Mesenchymal stem cell (in vitro differentiated cells and primary cell): Measurements from ENCODE around the gene ZNF511.

Experiments used
- DNase-seq: peaks from one replicate; pipeline ENCODE4 v3.0.0-alpha.2; 2013
- H2AFZ ChIP-seq: one replicate; pipeline ENCODE4 v1.6.1; 2013; ENCODE audit warnings: low read depth, mild to moderate bottlenecking, control low read depth, inconsistent platforms, low read length, moderate library complexity
- H2AK5ac ChIP-seq: 2 replicates; pipeline ENCODE4 v1.6.1; 2013; ENCODE audit warnings: low read length, moderate library complexity, mild to moderate bottlenecking, inconsistent platforms; ENCODE audit not compliant: severe bottlenecking
- H2BK120ac ChIP-seq: one replicate; pipeline ENCODE4 v1.6.1; 2013; ENCODE audit warnings: low read depth, mild to moderate bottlenecking, inconsistent platforms, low read length, moderate library complexity
- H2BK12ac ChIP-seq, 2 experiments: one replicate each; pipeline ENCODE4 v1.6.1; 2013; ENCODE audit warnings: inconsistent platforms in 2 of 2, low read length in 2 of 2, mild to moderate bottlenecking in 2 of 2, moderate library complexity in 2 of 2, control low read depth in 1 of 2
- H2BK15ac ChIP-seq: one replicate; pipeline ENCODE4 v1.6.1; 2013; ENCODE audit warnings: mild to moderate bottlenecking, low read depth, inconsistent platforms; ENCODE audit not compliant: poor library complexity, severe bottlenecking
- H2BK5ac ChIP-seq: 2 replicates; pipeline ENCODE4 v1.6.1; 2013; ENCODE audit warnings: low read depth, mild to moderate bottlenecking, low read length, control low read depth, inconsistent platforms; ENCODE audit not compliant: poor library complexity, severe bottlenecking
- H3K14ac ChIP-seq, 2 experiments: one replicate each; pipeline ENCODE4 v1.6.1; 2013; ENCODE audit warnings: inconsistent platforms in 2 of 2, low read length in 2 of 2, control low read depth in 1 of 2, mild to moderate bottlenecking in 1 of 2, moderate library complexity in 1 of 2
- H3K18ac ChIP-seq, 2 experiments: one replicate each; pipeline ENCODE4 v1.6.1; 2013; ENCODE audit warnings: inconsistent platforms in 2 of 2, low read length in 2 of 2, control low read depth in 1 of 2, low read depth in 1 of 2, mild to moderate bottlenecking in 1 of 2
- H3K23ac ChIP-seq, 2 experiments: one replicate each; pipeline ENCODE4 v1.6.1; 2013; ENCODE audit warnings: inconsistent platforms in 2 of 2, low read length in 2 of 2, mild to moderate bottlenecking in 2 of 2, moderate library complexity in 2 of 2, control low read depth in 1 of 2
- H3K27ac ChIP-seq: 2 replicates; pipeline ENCODE4 v1.5.1; 2013; ENCODE audit warnings: mild to moderate bottlenecking, moderate library complexity, low read length, control low read depth, inconsistent platforms; ENCODE audit not compliant: poor library complexity, severe bottlenecking
- H3K27me3 ChIP-seq, 2 experiments: 2 replicates each; pipeline versions ENCODE4 v1.6.1 to v1.7.0; 2013; ENCODE audit warnings: low read length in 2 of 2, mild to moderate bottlenecking in 2 of 2, moderate library complexity in 2 of 2, control low read depth in 1 of 2, inconsistent platforms in 1 of 2; ENCODE audit not compliant: control insufficient read depth in 1 of 2, insufficient read depth in 1 of 2
- H3K36me3 ChIP-seq, 2 experiments: 2 replicates each; pipeline versions ENCODE4 v1.6.1 to v1.7.0; 2013; ENCODE audit warnings: low read length in 2 of 2, control low read depth in 1 of 2, inconsistent platforms in 1 of 2, low read depth in 1 of 2, mild to moderate bottlenecking in 1 of 2; ENCODE audit not compliant: insufficient read depth in 2 of 2, control insufficient read depth in 1 of 2
- H3K4ac ChIP-seq, 2 experiments: one replicate each; pipeline ENCODE4 v1.6.1; 2013; ENCODE audit warnings: inconsistent platforms in 2 of 2, low read length in 2 of 2, mild to moderate bottlenecking in 2 of 2, moderate library complexity in 2 of 2, control low read depth in 1 of 2, low read depth in 1 of 2
- H3K4me1 ChIP-seq: 2 replicates; pipeline ENCODE4 v1.6.1; 2013; ENCODE audit warnings: low read depth, low read length, control low read depth; ENCODE audit not compliant: control insufficient read depth, insufficient read depth
- H3K4me2 ChIP-seq: 2 replicates; pipeline ENCODE4 v1.6.1; 2013; ENCODE audit warnings: low read length, mild to moderate bottlenecking, inconsistent platforms; ENCODE audit not compliant: poor library complexity, severe bottlenecking
- H3K4me3 ChIP-seq, 2 experiments: 2 replicates each; pipeline versions ENCODE4 v1.5.1 to v1.7.0; 2013; ENCODE audit warnings: low read length in 2 of 2, mild to moderate bottlenecking in 2 of 2, control low read depth in 1 of 2, low read depth in 1 of 2; ENCODE audit not compliant: insufficient read depth in 1 of 2
- H3K79me1 ChIP-seq: replicated peaks from 2 replicates; pipeline ENCODE4 v1.6.1; 2013; ENCODE audit warnings: mild to moderate bottlenecking, control low read depth, low read length, inconsistent platforms; ENCODE audit not compliant: poor library complexity, severe bottlenecking
- H3K9ac ChIP-seq: 2 replicates; pipeline ENCODE4 v1.7.0; 2013; ENCODE audit warnings: mild to moderate bottlenecking, low read length, moderate library complexity
- H3K9me3 ChIP-seq: 2 replicates; pipeline ENCODE4 v1.7.0; 2013; ENCODE audit warnings: mild to moderate bottlenecking, low read length; ENCODE audit not compliant: control insufficient read depth
- H4K8ac ChIP-seq: one replicate; pipeline ENCODE4 v1.6.1; 2013; ENCODE audit warnings: inconsistent platforms, mild to moderate bottlenecking, low read length, moderate library complexity
- H4K91ac ChIP-seq: one replicate; pipeline ENCODE4 v1.6.1; 2013; ENCODE audit warnings: mild to moderate bottlenecking, low read length, inconsistent platforms
- WGBS: methylation state at CpG from one replicate; pipeline ENCODE4 v1.1.7; 2013; ENCODE audit warnings: mixed read lengths; 5-methylcytosine and 5-hydroxymethylcytosine counted together

The ZNF511 gene

GRCh38 chr10:133271521-133272300, 37.0 kb upstream of the ZNF511 start:
- H3K4ac ChIP-seq = no peak overlapping the region
- H2AFZ ChIP-seq = no peak overlapping the region
- no peak overlapping the region for H3K18ac ChIP-seq
- H4K8ac ChIP-seq = no peak overlapping the region
- no peak overlapping the region for H3K9ac ChIP-seq
- no peak overlapping the region for H3K4me3 ChIP-seq
- no peaks in the 10 kb centered on the region for H3K9me3 ChIP-seq
- H4K91ac ChIP-seq = no peak overlapping the region
- H2BK5ac ChIP-seq = no peak overlapping the region
- peaks cover 0 to 22% of the 10 kb centered on the region in 2 experiments for H3K27me3 ChIP-seq
- H3K23ac ChIP-seq = no peak overlapping the region
- H2BK15ac ChIP-seq = no peak overlapping the region
- no peak overlapping the region for H3K4me2 ChIP-seq
- 81% methylated on average over 34 of the region's 35 CpGs for WGBS
- peaks cover 18% of the 10 kb centered on the region for H3K4me1 ChIP-seq
- no peak overlapping the region for H3K14ac ChIP-seq
- H2BK12ac ChIP-seq = no peak overlapping the region
- no peak overlapping the region for H3K27ac ChIP-seq
- H3K79me1 ChIP-seq = peaks cover 2% of the 10 kb centered on the region
- no peak for DNase-seq
- no peak overlapping the region for H2AK5ac ChIP-seq
- no peak overlapping the region for H2BK120ac ChIP-seq
- peaks cover 0 to 71% of the 10 kb centered on the region in 2 experiments for H3K36me3 ChIP-seq

DNA sequence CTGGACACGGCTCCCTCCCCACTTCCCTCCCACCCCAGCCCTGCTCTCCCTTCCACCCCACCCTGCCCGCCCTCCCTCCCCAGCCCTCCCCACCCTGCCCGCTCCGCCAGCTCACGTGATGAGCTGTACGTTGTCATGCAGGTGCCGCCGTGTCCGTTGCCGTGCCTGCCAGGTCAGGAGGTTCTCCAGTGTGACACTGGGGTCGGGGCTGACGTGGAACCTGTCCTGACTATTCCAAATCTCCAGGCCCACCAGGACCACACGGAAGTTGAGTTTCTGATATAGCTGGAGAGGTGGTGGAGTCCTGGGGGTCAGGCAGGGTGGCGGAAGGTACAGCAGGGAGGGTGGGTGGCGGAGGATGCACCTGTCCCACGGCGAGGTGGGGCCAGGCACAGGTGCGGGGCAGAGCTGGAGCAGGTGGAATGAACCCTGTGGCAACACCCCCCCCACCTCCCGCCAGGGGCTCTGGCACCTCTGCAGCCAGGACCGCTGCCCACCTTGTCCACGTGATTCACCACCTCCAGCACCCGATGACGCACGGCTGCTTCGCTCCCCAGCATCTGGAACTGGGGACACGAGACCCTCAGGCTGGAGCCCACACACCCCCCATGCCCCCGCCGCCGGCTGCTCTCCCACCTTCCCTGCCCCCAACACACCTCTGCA, 36.3 kb upstream of the ZNF511 start:
- no peak overlapping the region for H4K91ac ChIP-seq
- H2AK5ac ChIP-seq = no peak overlapping the region
- no peaks in the 10 kb centered on the region for H3K9me3 ChIP-seq
- no peak overlapping the region for H2BK5ac ChIP-seq
- H2BK12ac ChIP-seq = no peak overlapping the region
- no peak overlapping the region for H2BK120ac ChIP-seq
- peaks cover 0 to 66% of the 10 kb centered on the region in 2 experiments for H3K36me3 ChIP-seq
- H3K18ac ChIP-seq = no peak overlapping the region
- peaks cover 25% of the 10 kb centered on the region for H3K4me1 ChIP-seq
- H3K27me3 ChIP-seq = peaks cover 0 to 26% of the 10 kb centered on the region in 2 experiments
- H3K9ac ChIP-seq = no peak overlapping the region
- WGBS = 83% methylated on average over 23 of the region's 29 CpGs
- H4K8ac ChIP-seq = no peak overlapping the region
- DNase-seq = no peak
- H3K4ac ChIP-seq = no peak overlapping the region
- H3K27ac ChIP-seq = no peak overlapping the region
- peaks cover 4% of the 10 kb centered on the region for H3K79me1 ChIP-seq
- H3K4me2 ChIP-seq = no peak overlapping the region
- no peak overlapping the region for H3K14ac ChIP-seq
- H2AFZ ChIP-seq = no peak overlapping the region
- H2BK15ac ChIP-seq = no peak overlapping the region
- H3K23ac ChIP-seq = no peak overlapping the region
- no peak overlapping the region for H3K4me3 ChIP-seq

- H3K4me2 ChIP-seq = no peak overlapping the region
- no peak overlapping the region for H3K4ac ChIP-seq
- no peak overlapping the region for H2BK120ac ChIP-seq
- no peak overlapping the region for H2BK15ac ChIP-seq
- no peak overlapping the region for H3K9ac ChIP-seq
- no peak overlapping the region for H3K27ac ChIP-seq
- H2BK5ac ChIP-seq = no peak overlapping the region
- peaks cover 31% of the 10 kb centered on the region for H3K4me1 ChIP-seq
- peaks cover 1 to 66% of the 10 kb centered on the region in 2 experiments for H3K36me3 ChIP-seq
- peaks cover 0 to 26% of the 10 kb centered on the region in 2 experiments for H3K27me3 ChIP-seq
- H2AK5ac ChIP-seq = no peak overlapping the region
- H2AFZ ChIP-seq = no peak overlapping the region
- no peak for DNase-seq
- no peaks in the 10 kb centered on the region for H3K9me3 ChIP-seq
- no peak overlapping the region for H2BK12ac ChIP-seq
- H4K91ac ChIP-seq = no peak overlapping the region
- H3K14ac ChIP-seq = no peak overlapping the region
- peaks cover 4% of the 10 kb centered on the region for H3K79me1 ChIP-seq
- no peak overlapping the region for H3K18ac ChIP-seq
- WGBS = 84% methylated on average over 18 of the region's 25 CpGs
- H3K23ac ChIP-seq = no peak overlapping the region
- H3K4me3 ChIP-seq = no peak overlapping the region
- H4K8ac ChIP-seq = no peak overlapping the region
Observed at GRCh38 chr10:133272964-133273420, 35.7 kb upstream of the ZNF511 start.

DNA sequence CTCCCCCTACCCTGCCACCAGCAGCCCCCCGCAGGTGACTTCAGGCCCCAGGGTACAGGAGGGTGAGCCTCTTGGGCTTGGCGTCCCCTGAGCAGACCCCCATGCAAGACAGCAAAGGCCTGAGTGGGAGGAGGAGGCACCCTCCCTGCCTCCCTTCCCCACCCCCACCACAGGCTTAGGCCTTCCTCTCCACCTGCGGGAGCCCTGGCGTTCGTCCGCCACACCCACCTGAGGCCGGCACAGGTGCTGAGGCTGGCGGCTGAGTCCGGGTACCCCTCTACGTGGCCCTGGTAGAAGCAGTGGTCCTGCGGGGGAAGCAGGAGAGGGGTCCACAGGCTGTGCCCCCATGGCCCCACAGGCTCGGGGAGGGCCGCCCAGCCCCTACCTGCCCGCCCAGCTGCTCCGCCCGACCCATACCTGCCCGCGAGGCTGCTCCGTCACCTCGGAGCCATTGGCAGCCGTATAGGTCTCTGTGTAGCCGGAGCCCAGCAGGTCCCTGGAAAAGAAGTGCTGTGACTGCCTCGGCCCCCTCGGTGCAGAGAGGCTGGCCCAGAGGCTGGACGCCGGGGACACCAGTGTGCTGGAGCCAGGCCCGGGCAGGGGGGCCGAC, 35.1 kb upstream of the ZNF511 start:
- no peak overlapping the region for H3K9ac ChIP-seq
- peaks cover 4% of the 10 kb centered on the region for H3K79me1 ChIP-seq
- no peak overlapping the region for H3K4ac ChIP-seq
- H2BK120ac ChIP-seq = no peak overlapping the region
- no peak overlapping the region for H2BK15ac ChIP-seq
- H4K8ac ChIP-seq = no peak overlapping the region
- H2BK12ac ChIP-seq = no peak overlapping the region
- no peak overlapping the region for H2BK5ac ChIP-seq
- no peak overlapping the region for H3K4me3 ChIP-seq
- peaks cover 5 to 60% of the 10 kb centered on the region in 2 experiments for H3K36me3 ChIP-seq
- WGBS = 91% methylated on average over 28 of the region's 28 CpGs
- H3K4me1 ChIP-seq = peaks cover 35% of the 10 kb centered on the region
- no peak overlapping the region for H4K91ac ChIP-seq
- H3K27ac ChIP-seq = no peak overlapping the region
- no peak overlapping the region for H2AK5ac ChIP-seq
- H3K23ac ChIP-seq = no peak overlapping the region
- no peak overlapping the region for H3K4me2 ChIP-seq
- H3K14ac ChIP-seq = no peak overlapping the region
- H2AFZ ChIP-seq = no peak overlapping the region
- H3K9me3 ChIP-seq = no peaks in the 10 kb centered on the region
- DNase-seq = no peak
- peaks cover 0 to 26% of the 10 kb centered on the region in 2 experiments for H3K27me3 ChIP-seq
- H3K18ac ChIP-seq = no peak overlapping the region
